ENCODE data around the gene SIGLEC9. TPM values are rescaled to one million over a fixed set of nuclear protein-coding genes. Genes with fewer than 3 reads are reported as not detected.

Gene SIGLEC9
- polyA plus RNA-seq, 3 donors, result 1.5 to 1.8 (median 1.5) TPM

GRCh38 chr19:51122112-51122981, 2.4 kb upstream of the SIGLEC9 start:
- no peak for DNase-seq

GRCh38 chr19:51123381-51123800, 1.3 kb upstream of the SIGLEC9 start:
- DNase-seq, result no peak

- DNase-seq, result no peak
These were observed 904 bp upstream of the SIGLEC9 start for GRCh38 chr19:51123802-51124201.

GRCh38 chr19:51124216-51124615, 490 bp upstream of the SIGLEC9 start:
- DNase-seq, result no peak

GRCh38 chr19:51125421-51126075, 842 bp downstream of the SIGLEC9 start:
- no peak for DNase-seq

GRCh38 chr19:51127032-51127431, 2.3 kb downstream of the SIGLEC9 start:
- DNase-seq, result no peak

- DNase-seq, result no peak
These were observed 3.0 kb downstream of the SIGLEC9 start for GRCh38 chr19:51127755-51128154.

GRCh38 chr19:51128227-51128626, 3.5 kb downstream of the SIGLEC9 start:
- no peak for DNase-seq

- no peak for DNase-seq
These were observed 5.0 kb downstream of the SIGLEC9 start for GRCh38 chr19:51129716-51130115.

GRCh38 chr19:51131780-51132680, 7.3 kb downstream of the SIGLEC9 start:
- DNase-seq, result no peak

GRCh38 chr19:51135004-51135403, 10.3 kb downstream of the SIGLEC9 start:
- DNase-seq, result no peak

GRCh38 chr19:51135986-51136762, 11.5 kb downstream of the SIGLEC9 start:
- DNase-seq, result no peak

- DNase-seq, result no peak
These were observed 12.3 kb downstream of the SIGLEC9 start for GRCh38 chr19:51136851-51137551.

- no peak for DNase-seq
These were observed 13.2 kb downstream of the SIGLEC9 start for GRCh38 chr19:51137792-51138425.

- no peak for DNase-seq
These were observed 13.9 kb downstream of the SIGLEC9 start for GRCh38 chr19:51138549-51138979.

- DNase-seq, result no peak
These were observed 14.8 kb downstream of the SIGLEC9 start for GRCh38 chr19:51139299-51140014.

- no peak for DNase-seq
These were observed 15.7 kb downstream of the SIGLEC9 start for GRCh38 chr19:51140441-51140840.

- DNase-seq, result no peak
These were observed 16.5 kb downstream of the SIGLEC9 start for GRCh38 chr19:51141181-51141580.

- no peak for DNase-seq
These were observed 17.4 kb downstream of the SIGLEC9 start, which contains the start of gene SIGLEC7 for GRCh38 chr19:51142119-51142518. SIGLEC7 (plus strand) TSS chr19:51142301; CDS start chr19:51142370, 69 bp downstream.

Data from renal pelvis (tissue), 4 donors.